Measurements from ENCODE around the gene GPR161.

GPR161 gene

GRCh38 chr1:168042362-168042761 lies 94.4 kb downstream of the GPR161 start:
- DNase-seq: no peak

GRCh38 chr1:168035345-168035744 lies 101.4 kb downstream of the GPR161 start:
- no peak for DNase-seq

- no peak for DNase-seq
Measured at GRCh38 chr1:168032029-168032428, 104.7 kb downstream of the GPR161 start.

GRCh38 chr1:168031627-168032026 lies 105.1 kb downstream of the GPR161 start:
- DNase-seq: no peak

GRCh38 chr1:168031198-168031597 lies 105.5 kb downstream of the GPR161 start:
- no peak for DNase-seq
